ENCODE measurements around the gene CAMTA2. TPM values are rescaled to one million over a fixed set of nuclear protein-coding genes. Genes with fewer than 3 reads are reported as not detected.
A peak's percentile ranks its signal among the peaks of the same experiment; 100 is the strongest.

Gene CAMTA2
- total and polyA plus RNA-seq, 9 of the 15 experiments (the other 6 are each of a cell fraction or from before 2014, with no cell fraction given), result 0.24 to 25.1 (median 6.3) TPM

DNA sequence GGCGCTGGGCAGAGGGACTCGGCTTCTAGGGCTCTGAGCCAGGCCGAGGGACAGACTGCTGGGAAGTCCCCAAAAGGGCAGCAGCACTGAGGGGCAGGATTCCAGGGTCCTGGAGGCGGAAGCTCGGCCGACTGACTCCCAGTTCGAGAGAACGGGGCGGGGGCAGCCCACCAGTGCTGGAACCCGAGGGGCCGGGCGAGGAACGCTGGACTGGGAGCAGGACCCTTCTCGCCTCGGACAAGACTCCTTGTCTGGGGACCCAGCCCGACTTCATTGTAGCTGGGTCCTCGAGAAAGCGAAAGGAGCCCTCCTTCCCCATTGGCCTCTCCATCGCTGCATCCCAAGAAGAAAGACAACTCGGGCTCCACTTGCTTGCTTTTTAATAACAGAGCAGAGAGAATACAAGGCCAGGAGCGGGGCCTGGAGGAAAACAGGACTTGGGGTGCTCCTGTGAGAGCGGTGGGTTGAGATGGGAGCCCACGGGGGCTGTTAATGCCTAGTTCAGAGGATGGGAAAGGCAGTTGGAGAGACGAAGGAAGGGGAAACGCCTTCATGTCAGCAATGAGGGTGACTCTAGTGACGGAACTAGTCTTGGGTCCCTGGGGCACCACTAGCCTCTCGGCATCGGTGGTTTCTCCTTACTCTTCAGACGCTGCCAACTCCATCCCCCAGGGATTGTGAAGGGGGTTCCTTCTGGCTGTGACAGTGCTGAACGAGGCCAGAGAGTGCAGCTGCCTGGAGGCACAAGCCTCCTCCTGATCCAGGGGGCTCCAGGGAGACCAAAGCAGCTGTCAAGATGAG, 492 bp upstream of the CAMTA2 start (continued):
- TF ChIP-seq, protein P1, sequence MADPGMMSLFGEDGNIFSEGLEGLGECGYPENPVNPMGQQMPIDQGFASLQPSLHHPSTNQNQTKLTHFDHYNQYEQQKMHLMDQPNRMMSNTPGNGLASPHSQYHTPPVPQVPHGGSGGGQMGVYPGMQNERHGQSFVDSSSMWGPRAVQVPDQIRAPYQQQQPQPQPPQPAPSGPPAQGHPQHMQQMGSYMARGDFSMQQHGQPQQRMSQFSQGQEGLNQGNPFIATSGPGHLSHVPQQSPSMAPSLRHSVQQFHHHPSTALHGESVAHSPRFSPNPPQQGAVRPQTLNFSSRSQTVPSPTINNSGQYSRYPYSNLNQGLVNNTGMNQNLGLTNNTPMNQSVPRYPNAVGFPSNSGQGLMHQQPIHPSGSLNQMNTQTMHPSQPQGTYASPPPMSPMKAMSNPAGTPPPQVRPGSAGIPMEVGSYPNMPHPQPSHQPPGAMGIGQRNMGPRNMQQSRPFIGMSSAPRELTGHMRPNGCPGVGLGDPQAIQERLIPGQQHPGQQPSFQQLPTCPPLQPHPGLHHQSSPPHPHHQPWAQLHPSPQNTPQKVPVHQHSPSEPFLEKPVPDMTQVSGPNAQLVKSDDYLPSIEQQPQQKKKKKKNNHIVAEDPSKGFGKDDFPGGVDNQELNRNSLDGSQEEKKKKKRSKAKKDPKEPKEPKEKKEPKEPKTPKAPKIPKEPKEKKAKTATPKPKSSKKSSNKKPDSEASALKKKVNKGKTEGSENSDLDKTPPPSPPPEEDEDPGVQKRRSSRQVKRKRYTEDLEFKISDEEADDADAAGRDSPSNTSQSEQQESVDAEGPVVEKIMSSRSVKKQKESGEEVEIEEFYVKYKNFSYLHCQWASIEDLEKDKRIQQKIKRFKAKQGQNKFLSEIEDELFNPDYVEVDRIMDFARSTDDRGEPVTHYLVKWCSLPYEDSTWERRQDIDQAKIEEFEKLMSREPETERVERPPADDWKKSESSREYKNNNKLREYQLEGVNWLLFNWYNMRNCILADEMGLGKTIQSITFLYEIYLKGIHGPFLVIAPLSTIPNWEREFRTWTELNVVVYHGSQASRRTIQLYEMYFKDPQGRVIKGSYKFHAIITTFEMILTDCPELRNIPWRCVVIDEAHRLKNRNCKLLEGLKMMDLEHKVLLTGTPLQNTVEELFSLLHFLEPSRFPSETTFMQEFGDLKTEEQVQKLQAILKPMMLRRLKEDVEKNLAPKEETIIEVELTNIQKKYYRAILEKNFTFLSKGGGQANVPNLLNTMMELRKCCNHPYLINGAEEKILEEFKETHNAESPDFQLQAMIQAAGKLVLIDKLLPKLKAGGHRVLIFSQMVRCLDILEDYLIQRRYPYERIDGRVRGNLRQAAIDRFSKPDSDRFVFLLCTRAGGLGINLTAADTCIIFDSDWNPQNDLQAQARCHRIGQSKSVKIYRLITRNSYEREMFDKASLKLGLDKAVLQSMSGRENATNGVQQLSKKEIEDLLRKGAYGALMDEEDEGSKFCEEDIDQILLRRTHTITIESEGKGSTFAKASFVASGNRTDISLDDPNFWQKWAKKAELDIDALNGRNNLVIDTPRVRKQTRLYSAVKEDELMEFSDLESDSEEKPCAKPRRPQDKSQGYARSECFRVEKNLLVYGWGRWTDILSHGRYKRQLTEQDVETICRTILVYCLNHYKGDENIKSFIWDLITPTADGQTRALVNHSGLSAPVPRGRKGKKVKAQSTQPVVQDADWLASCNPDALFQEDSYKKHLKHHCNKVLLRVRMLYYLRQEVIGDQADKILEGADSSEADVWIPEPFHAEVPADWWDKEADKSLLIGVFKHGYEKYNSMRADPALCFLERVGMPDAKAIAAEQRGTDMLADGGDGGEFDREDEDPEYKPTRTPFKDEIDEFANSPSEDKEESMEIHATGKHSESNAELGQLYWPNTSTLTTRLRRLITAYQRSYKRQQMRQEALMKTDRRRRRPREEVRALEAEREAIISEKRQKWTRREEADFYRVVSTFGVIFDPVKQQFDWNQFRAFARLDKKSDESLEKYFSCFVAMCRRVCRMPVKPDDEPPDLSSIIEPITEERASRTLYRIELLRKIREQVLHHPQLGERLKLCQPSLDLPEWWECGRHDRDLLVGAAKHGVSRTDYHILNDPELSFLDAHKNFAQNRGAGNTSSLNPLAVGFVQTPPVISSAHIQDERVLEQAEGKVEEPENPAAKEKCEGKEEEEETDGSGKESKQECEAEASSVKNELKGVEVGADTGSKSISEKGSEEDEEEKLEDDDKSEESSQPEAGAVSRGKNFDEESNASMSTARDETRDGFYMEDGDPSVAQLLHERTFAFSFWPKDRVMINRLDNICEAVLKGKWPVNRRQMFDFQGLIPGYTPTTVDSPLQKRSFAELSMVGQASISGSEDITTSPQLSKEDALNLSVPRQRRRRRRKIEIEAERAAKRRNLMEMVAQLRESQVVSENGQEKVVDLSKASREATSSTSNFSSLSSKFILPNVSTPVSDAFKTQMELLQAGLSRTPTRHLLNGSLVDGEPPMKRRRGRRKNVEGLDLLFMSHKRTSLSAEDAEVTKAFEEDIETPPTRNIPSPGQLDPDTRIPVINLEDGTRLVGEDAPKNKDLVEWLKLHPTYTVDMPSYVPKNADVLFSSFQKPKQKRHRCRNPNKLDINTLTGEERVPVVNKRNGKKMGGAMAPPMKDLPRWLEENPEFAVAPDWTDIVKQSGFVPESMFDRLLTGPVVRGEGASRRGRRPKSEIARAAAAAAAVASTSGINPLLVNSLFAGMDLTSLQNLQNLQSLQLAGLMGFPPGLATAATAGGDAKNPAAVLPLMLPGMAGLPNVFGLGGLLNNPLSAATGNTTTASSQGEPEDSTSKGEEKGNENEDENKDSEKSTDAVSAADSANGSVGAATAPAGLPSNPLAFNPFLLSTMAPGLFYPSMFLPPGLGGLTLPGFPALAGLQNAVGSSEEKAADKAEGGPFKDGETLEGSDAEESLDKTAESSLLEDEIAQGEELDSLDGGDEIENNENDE (IDR thresholded peaks at IDR 0.05; ENCODE audit: low read depth, low read length), result no peak
- TF ChIP-seq TOE1 (IDR thresholded peaks at IDR 0.05; ENCODE audit: borderline replicate concordance) (0 out of 2 replicates have a peak, but pooled peaks have one; percentile 0), TOE1 (CRISPR knock-in tag; IDR thresholded peaks at IDR 0.05; ENCODE audit: borderline replicate concordance, low read depth) (no peak), THRB (CRISPR knock-in tag; conservative IDR thresholded peaks at IDR 0.05) (no peak)
- TF ChIP-seq, protein P2, sequence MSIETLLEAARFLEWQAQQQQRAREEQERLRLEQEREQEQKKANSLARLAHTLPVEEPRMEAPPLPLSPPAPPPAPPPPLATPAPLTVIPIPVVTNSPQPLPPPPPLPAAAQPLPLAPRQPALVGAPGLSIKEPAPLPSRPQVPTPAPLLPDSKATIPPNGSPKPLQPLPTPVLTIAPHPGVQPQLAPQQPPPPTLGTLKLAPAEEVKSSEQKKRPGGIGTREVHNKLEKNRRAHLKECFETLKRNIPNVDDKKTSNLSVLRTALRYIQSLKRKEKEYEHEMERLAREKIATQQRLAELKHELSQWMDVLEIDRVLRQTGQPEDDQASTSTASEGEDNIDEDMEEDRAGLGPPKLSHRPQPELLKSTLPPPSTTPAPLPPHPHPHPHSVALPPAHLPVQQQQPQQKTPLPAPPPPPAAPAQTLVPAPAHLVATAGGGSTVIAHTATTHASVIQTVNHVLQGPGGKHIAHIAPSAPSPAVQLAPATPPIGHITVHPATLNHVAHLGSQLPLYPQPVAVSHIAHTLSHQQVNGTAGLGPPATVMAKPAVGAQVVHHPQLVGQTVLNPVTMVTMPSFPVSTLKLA (conservative IDR thresholded peaks at IDR 0.05), result 0 out of 4 replicates have a peak, but pooled peaks of 1 of the 2 experiments have one; percentile 4
